A673 (cell line): ENCODE results near the gene PTPN14. TPM values are rescaled to one million over a fixed set of nuclear protein-coding genes. Genes with fewer than 3 reads are reported as not detected.
A peak's percentile ranks its signal among the peaks of the same experiment; 100 is the strongest.

Experiments used
- BruUV-seq: library from RNA; stranded (reverse); fragments of 400-500 nt; replicated peaks from 2 replicates; lab custom pipeline; 2021; lab: Mats Ljungman, UMichigan
- CTCF ChIA-PET: fragments of 300-600 bp; sonication (Branson Sonifier 250); formaldehyde crosslinking; loops from one replicate; lab custom pipeline; 2022; ENCODE audit warnings: antibody characterized with exemption; lab: Charles Lee
- POLR2A ChIA-PET: fragments of 300-600 bp; sonication (Branson Sonifier 250); formaldehyde crosslinking; loops from one replicate; lab custom pipeline; 2022; ENCODE audit warnings: antibody characterized with exemption; ENCODE audit not compliant: low non-redundant PET; lab: Charles Lee
- DNase-seq: peaks from one replicate; pipeline ENCODE4 v3.0.0-alpha.2; 2015; ENCODE audit warnings: low spot score
- H3K27ac ChIP-seq: fragments of 200-600 bp; sonication (generic); 2 replicates; pipeline ENCODE4 v1.5.1; 2016; ENCODE audit warnings: mixed run types, low read depth, mild to moderate bottlenecking, mixed read lengths, antibody characterized with exemption, low read length; ENCODE audit not compliant: poor library complexity, severe bottlenecking
- H3K27me3 ChIP-seq: fragments of 200-600 bp; sonication (generic); replicated peaks from 2 replicates; pipeline ENCODE4 v1.6.1; 2017; ENCODE audit warnings: mixed run types, low read depth, mild to moderate bottlenecking, mixed read lengths, antibody characterized with exemption, low read length; ENCODE audit not compliant: insufficient read depth, poor library complexity
- H3K36me3 ChIP-seq: fragments of 200-600 bp; sonication (generic); 2 replicates; pipeline ENCODE4 v1.6.1; 2016; ENCODE audit warnings: mixed run types, mild to moderate bottlenecking, mixed read lengths, antibody characterized with exemption, low read length; ENCODE audit not compliant: insufficient read depth, poor library complexity, severe bottlenecking
- H3K4me1 ChIP-seq: fragments of 200-600 bp; sonication (generic); 2 replicates; pipeline ENCODE4 v1.6.1; 2017; ENCODE audit warnings: mixed run types, mild to moderate bottlenecking, mixed read lengths, antibody characterized with exemption, low read length; ENCODE audit not compliant: insufficient read depth, poor library complexity, severe bottlenecking
- H3K4me3 ChIP-seq: fragments of 200-600 bp; sonication (generic); 2 replicates; pipeline ENCODE4 v1.5.1; 2016; ENCODE audit warnings: low read depth, mixed run types, mild to moderate bottlenecking, mixed read lengths, low read length; ENCODE audit not compliant: poor library complexity, severe bottlenecking
- H3K9me3 ChIP-seq: fragments of 200-600 bp; sonication (generic); 2 replicates; pipeline ENCODE4 v1.6.1; 2016; ENCODE audit warnings: mixed run types, low read depth, mild to moderate bottlenecking, mixed read lengths, antibody characterized with exemption, low read length; ENCODE audit not compliant: poor library complexity, severe bottlenecking
- CTCF ChIP-seq: fragments of 300-800, 200-600 bp; sonication (generic); conservative IDR thresholded peaks from 2 replicates; pipeline ENCODE4 v1.5.1; 2017; ENCODE audit warnings: low read depth, mild to moderate bottlenecking, antibody characterized with exemption, low read length, moderate library complexity, mixed read lengths
- EZH2 ChIP-seq: fragments of 200-600 bp; sonication (generic); IDR thresholded peaks from 2 replicates; pipeline ENCODE4 v1.6.1; 2017; ENCODE audit warnings: borderline replicate concordance, low read depth, mild to moderate bottlenecking, mixed read lengths, antibody characterized with exemption, low read length; ENCODE audit not compliant: poor library complexity, severe bottlenecking
- intact Hi-C: fragments of 100-400 bp; cut with micrococcal nuclease; formaldehyde crosslinking; loops from one replicate; pipeline ENCODE4 v1.10.0; 2022; ENCODE audit not compliant: unreplicated experiment
- total RNA-seq: library from RNA; stranded (reverse); gene quantifications from 2 replicates; pipeline ENCODE4 v1.2.3, GENCODE V29; 2021

PTPN14 gene
- total RNA-seq, 1 experiment from 2014 or later: 114 TPM

- no peak for TF ChIP-seq EZH2
- TF ChIP-seq CTCF: no peak
- intact Hi-C loops: no loop called here
- Histone ChIP-seq H3K36me3 (no peaks in the 10 kb centered on the region), H3K4me3 (no peak overlapping the region), H3K27me3 (no peaks in the 10 kb centered on the region), H3K9me3 (no peaks in the 10 kb centered on the region), H3K4me1 (peaks cover 12% of the 10 kb centered on the region), H3K27ac (no peak overlapping the region)
- BruUV-seq: no TSS peak
- no peak for DNase-seq
- POLR2A ChIA-PET: no interaction called here
- CTCF ChIA-PET: interaction anchor here (0.6 to 2.9 kb wide), 4 partner anchors 11 to 373 kb away, joined by 3 to 10 read pairs (median 4); no protein-coding TSS in a partner anchor
Measured at GRCh38 chr1:214318356-214318755, 233.0 kb downstream of the PTPN14 start.

- no peaks in the 10 kb centered on the region for H3K36me3 ChIP-seq
- no peak for DNase-seq
- intact Hi-C loops: no loop called here
- no peak overlapping the region for H3K4me3 ChIP-seq
- TF ChIP-seq EZH2 (no peak), CTCF (peak; percentile 25; the same call in 1 of the 2 replicates)
- POLR2A ChIA-PET: no interaction called here
- no peaks in the 10 kb centered on the region for H3K27me3 ChIP-seq
- H3K9me3 ChIP-seq: no peaks in the 10 kb centered on the region
- BruUV-seq: no TSS peak
- no peak overlapping the region for H3K27ac ChIP-seq
- peaks cover 12% of the 10 kb centered on the region for H3K4me1 ChIP-seq
- CTCF ChIA-PET: interaction anchor here (0.6 to 2.9 kb wide), 4 partner anchors 11 to 373 kb away, joined by 3 to 10 read pairs (median 4); no protein-coding TSS in a partner anchor
Measured at GRCh38 chr1:214317734-214318133, 233.7 kb downstream of the PTPN14 start.

- ChIA-PET CTCF (interaction anchor here (0.9 to 2.9 kb wide), 2 partner anchors 11 to 15 kb away, joined by 3 to 10 read pairs; no protein-coding TSS in a partner anchor), POLR2A (no interaction called here)
- no peaks in the 10 kb centered on the region for H3K36me3 ChIP-seq
- no peak for DNase-seq
- no peak for TF ChIP-seq EZH2
- TF ChIP-seq CTCF: no peak
- H3K4me1 ChIP-seq: peaks cover 12% of the 10 kb centered on the region
- H3K27me3 ChIP-seq: no peaks in the 10 kb centered on the region
- H3K4me3 ChIP-seq: no peak overlapping the region
- intact Hi-C loops: no loop called here
- H3K27ac ChIP-seq: no peak overlapping the region
- no TSS peak for BruUV-seq
- no peaks in the 10 kb centered on the region for H3K9me3 ChIP-seq
Measured at GRCh38 chr1:214317300-214317699, 234.1 kb downstream of the PTPN14 start.
